GM18867 (cell line): ENCODE results near the gene TMEM204.
"Not testable (repeated sequence)": the region's sequence is repeated elsewhere in the genome, so short reads cannot be mapped to it uniquely, and the experiment has no call there.

Experiments used
- ATAC-seq: cut with Tn5 transposase; IDR thresholded peaks from one replicate; pipeline ENCODE4 v1.9.1; 2021; ENCODE audit warnings: mild to moderate bottlenecking, moderate library complexity; ENCODE audit not compliant: unreplicated experiment

The TMEM204 gene

DNA sequence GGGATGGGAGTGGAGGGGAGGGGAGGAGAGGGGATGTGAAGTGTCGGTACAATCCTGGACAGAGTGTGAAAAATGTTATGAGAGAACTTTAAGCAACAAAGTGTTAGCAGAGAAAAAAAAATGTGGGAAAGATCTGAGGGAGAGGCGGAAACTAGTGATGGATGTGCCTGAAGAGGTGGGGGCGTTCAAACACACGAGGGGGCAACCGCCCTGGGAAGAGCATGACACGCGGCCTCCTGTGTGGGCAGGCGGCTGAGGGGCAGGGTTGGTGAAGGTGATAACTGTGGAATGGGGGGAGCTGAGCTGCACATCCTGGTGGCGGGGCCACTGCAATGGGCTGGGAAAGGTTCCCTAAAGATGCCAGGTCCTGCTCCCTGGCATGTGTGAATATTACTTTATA, 48.3 kb downstream of the TMEM204 start:
- no peak for ATAC-seq

DNA sequence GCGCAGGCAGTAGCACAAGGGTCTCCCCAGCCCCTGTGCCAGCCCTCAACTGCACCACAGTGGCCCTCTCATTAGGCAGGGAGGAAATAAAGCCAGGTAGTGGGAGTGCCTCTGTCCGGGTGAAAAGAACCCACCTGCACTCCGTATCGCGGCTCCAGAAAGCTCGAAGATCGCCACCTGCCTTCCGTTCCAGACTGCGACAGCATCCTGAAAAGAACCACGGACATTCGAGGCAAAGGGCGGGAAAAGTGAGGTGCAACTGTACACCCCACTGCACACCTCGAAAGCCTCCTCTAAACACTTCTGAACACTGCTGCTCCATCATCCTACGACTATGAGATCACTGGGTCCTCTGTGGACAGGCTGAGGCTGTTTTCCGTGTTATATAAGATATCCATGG, 49.7 kb downstream of the TMEM204 start:
- no peak for ATAC-seq

DNA sequence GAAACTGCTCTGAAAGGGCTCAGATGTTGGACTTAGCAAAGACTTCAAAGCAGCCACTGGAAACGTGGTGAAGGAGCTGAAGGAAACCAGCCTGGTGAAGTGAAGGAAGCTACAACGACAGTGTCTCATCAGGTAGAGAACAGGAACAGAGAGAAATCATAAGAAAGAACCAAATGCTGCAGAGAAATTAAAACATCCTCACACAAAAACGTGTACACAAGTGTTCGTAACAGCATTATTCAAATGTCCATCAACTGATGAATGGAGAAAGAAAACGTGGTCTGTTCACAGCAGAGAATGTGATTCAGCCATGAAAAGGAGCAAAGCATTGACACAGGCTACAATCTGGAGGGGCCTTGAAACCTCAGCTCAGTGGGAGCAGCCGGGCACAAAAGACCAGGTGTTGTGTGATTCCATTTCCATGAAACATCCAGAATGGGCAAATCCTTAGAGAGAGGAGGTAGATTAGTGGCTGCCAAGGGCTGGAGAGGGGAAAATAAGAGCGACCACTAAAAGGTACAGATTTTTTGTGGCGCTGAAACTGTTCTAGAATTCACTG, 51.5 kb downstream of the TMEM204 start:
- no peak for ATAC-seq

DNA sequence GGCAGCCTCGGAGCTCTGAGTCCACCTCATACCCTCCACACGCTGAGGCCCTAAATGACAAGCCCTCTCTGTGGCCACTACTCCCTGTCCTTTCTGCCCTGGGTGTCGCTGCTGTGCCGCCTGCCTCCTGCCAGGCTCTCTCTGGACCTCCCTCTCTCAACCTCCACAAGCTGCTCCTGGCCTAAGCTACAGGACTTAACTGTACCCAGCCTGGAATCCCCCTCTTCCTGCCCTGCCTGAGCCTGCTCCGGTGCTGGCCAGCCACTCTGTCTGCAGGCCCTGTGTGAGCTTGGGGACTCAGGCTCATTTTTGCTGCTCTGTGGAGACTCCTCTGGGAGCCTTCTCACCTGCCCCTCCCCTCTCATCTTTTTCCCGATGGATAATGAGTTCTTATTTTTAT, 56.9 kb downstream of the TMEM204 start:
- no peak for ATAC-seq

DNA sequence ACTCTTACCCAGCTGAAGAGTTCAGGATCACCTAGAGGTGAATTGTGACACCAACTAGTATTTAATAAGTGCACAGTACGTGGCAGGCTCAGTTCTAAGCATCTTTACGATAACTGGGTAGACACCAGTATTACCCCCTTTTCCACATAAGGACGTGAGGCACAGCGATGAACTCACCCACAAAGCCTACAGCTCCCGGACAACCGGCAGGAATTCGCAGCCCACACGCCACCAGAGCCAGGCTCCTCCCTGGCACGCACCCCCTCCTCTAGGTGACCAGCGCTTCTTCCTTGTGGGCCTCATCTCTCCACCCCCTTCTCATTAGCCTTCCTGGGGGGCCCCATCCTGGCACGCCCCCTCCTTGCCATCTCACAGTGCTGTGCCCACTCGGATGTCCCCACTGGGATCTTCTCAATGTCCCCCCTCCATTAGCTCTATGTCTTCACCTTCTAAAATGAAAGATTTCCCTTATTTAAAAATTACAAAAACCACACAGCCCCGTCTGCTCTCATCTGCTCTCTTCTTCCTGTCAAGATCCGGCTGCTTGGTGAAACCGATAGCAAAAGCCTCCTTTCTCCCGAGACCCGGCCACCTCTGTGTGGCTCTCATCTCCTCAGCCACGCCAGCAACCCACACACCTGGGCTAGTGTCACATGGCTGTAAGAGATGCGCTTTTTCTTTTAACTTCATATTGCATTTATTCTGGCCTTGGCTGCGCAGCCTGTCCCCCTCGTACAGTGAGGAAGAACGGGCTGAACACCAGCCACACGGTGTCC, 57.7 kb downstream of the TMEM204 start:
- no peak for ATAC-seq

DNA sequence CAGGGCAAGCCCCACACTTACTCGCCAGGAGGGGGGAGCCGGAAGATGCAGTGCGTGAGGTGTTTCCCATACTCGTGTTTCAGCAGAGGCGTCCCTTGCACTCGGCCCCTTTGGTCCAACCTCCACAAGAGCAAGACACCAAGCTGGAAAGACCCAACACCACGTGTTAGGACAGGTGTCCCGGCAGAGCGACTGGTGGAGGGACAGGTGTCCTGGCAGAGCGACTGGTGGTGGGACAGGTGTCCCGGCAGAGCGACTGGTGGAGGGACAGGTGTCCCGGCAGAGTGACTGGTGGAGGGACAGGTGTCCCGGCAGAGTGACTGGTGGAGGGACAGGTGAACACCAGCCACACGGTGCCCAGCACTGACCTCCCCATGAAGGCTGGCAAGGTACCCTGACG, 59.0 kb downstream of the TMEM204 start:
- no peak for ATAC-seq

DNA sequence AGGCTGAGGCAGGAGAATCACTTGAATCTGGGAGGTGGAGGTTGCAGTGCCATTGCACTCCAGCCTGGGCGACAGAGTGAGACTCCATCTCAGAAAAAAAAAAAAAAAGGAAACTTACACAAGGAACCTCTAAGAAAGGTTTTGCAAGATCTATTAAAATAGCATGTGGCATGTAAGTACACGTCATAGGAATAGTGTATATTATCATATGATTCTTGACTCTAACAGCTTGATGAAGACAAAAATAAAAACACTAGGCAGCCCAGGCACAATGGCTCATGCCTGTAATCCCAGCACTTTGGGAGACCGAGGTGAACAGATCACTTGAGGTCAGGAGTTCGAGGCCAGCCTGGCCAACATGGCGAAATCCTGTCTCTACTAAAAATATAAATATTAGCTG, 62.0 kb downstream of the TMEM204 start:
- ATAC-seq, result not testable (repeated sequence)

DNA sequence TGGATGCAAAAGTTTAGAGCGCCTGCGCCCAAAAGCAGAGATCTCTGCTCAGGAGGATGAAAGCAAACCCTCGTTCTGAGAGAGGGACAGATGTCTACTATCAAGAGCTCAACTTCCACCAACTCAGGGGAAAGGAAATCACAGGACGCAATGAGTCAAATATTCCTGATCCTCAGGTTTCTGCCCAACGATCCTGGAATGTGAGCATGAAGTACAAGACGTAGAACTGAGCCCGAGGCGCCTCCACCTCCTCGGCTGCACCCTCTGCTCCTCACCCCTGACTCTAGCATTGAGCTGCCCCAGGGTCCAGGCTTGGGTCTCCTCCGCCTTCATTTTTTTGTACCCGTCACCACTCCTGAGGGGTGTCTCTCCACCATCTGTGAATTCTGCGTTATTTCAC, 63.0 kb downstream of the TMEM204 start:
- ATAC-seq, result no peak

DNA sequence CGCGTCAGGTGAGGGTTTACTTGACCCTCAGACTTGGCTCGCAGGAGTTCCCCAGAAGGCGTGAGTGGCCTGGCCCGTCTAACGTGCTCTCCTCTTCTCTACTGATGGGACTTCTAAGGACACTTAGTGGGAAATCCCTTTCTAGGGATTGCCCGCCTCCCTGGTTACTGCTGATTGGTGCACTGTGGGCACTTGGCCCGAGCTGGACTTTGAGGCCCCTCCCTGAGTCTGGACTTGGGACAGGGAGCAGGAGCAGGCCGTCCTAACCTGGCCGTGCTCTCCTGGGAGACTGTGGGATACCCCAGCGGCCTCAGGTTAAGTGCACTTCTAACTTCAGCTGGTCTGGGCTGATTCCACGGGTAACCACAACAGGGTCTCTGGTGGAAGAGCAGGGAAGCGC, 63.7 kb downstream of the TMEM204 start:
- ATAC-seq, result no peak

DNA sequence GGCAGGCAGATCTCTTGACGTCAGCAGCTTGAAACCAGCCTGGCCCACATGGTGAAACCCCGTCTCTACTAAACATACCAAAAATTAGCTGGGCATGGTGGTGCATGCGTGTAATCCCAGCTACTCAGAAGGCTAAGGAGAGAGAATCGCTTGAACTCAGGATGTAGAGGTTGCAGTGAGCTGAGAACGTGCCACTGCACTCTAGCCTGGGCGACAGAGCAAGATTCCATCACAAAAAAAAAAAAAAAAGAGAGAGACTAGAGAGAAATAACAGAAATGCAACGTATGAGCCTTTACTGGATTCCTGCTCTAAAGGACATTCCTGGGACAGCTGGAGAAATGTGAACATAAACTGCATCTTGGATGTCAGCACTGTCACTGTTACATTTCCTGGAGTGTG, 67.6 kb downstream of the TMEM204 start:
- ATAC-seq, result no peak

DNA sequence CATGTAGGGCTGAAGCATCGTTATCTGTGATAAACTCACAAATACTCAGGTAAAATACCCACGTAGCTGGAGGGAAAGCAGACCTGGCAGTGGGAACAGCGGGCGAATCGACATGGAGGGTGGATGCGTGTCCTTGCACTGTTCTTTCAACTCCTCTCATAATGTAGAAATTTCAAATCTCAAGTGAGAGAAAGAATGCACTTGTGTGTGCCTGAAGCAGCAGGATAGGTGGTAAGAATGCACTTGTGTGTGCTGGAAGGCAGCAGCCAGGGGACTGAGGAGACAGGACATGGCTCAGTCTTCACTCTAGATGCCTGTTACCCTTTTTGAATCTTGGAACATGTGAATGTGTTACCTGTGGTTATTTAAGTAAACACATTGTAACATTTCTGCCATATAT, 68.0 kb downstream of the TMEM204 start:
- no peak for ATAC-seq

DNA sequence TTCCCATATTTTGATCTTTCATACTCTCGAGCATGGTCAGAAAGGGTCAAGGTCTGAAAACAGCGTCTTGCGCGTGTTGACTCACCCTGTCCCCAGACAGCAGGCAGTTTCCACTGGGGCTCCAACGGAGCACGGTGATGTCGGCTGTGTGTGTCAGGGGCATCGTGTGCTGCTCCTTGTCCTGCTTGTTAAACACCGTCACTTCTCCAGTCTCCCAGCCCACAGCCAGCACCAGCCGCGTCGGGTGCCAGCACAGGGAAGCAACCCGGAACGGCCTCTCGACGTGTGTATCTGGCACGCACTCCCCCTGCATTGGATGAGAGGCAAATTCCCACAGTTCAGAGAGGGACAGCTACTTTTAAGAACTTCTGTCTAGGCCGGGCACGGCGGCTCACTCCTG, 68.8 kb downstream of the TMEM204 start:
- ATAC-seq, result no peak
